CD14-positive monocyte (primary cell): ENCODE results near the gene TGM2. TPM values are rescaled to one million over a fixed set of nuclear protein-coding genes. Genes with fewer than 3 reads are reported as not detected.

Experiments used
- DNase-seq, 3 donors: peaks; one replicate each; pipeline ENCODE4 v3.0.0-alpha.2; 2011 to 2022
- H2AFZ ChIP-seq: 2 replicates; pipeline ENCODE4 v1.6.0; 2012; ENCODE audit warnings: mild to moderate bottlenecking, low read depth, low read length, inconsistent platforms; ENCODE audit not compliant: insufficient read depth, poor library complexity, severe bottlenecking
- H3K27ac ChIP-seq, 2 donors: 1 replicate in 1 of 2; 2 replicates in 1 of 2; pipeline ENCODE4 v1.5.1; 2012 to 2013; ENCODE audit warnings: low read length in 2 of 2, control low read depth in 1 of 2, inconsistent platforms in 1 of 2, low read depth in 1 of 2, mild to moderate bottlenecking in 1 of 2
- H3K27me3 ChIP-seq, 2 donors: one replicate each; pipeline versions ENCODE4 v1.6.0 to v1.6.1; 2011 to 2013; ENCODE audit warnings: low read length in 2 of 2; ENCODE audit not compliant: control insufficient read depth in 2 of 2, insufficient read depth in 2 of 2
- H3K36me3 ChIP-seq, 2 donors: replicated peaks in 1 of 2; 1 replicate in 1 of 2; 2 replicates in 1 of 2; pipeline versions ENCODE4 v1.5.1 to v1.6.1; 2012 to 2013; ENCODE audit warnings: low read length in 2 of 2, control low read depth in 1 of 2, inconsistent platforms in 1 of 2, mild to moderate bottlenecking in 1 of 2; ENCODE audit not compliant: insufficient read depth in 2 of 2, control insufficient read depth in 1 of 2
- H3K4me1 ChIP-seq, 2 donors: 1 replicate in 1 of 2; 2 replicates in 1 of 2; pipeline versions ENCODE4 v1.5.1 to v1.6.1; 2012 to 2013; ENCODE audit warnings: low read length in 2 of 2, control low read depth in 1 of 2, inconsistent platforms in 1 of 2, mild to moderate bottlenecking in 1 of 2, moderate library complexity in 1 of 2; ENCODE audit not compliant: insufficient read depth in 2 of 2, control insufficient read depth in 1 of 2
- H3K4me2 ChIP-seq: replicated peaks from 2 replicates; pipeline ENCODE3; 2012; ENCODE audit warnings: low read length, moderate library complexity, mild to moderate bottlenecking; ENCODE audit not compliant: poor library complexity, severe bottlenecking; ENCODE audit errors: extremely low read depth
- H3K4me3 ChIP-seq, 3 experiments: fragments of 200-600 bp in 1 of 3; sonication (generic) in 1 of 3; replicated peaks in 1 of 3; 1 replicate in 2 of 3; 2 replicates in 1 of 3; pipeline ENCODE4 v1.5.1; 2011 to 2013; ENCODE audit warnings: low read length in 3 of 3, mild to moderate bottlenecking in 3 of 3, control low read depth in 2 of 3, low read depth in 2 of 3, inconsistent platforms in 1 of 3, moderate library complexity in 1 of 3
- H3K79me2 ChIP-seq: 2 replicates; pipeline ENCODE4 v1.6.0; 2012; ENCODE audit warnings: mild to moderate bottlenecking, control low read depth, inconsistent platforms, low read length, moderate library complexity; ENCODE audit not compliant: insufficient read depth
- H3K9ac ChIP-seq: 2 replicates; pipeline ENCODE4 v1.6.0; 2017; ENCODE audit warnings: low read length, mild to moderate bottlenecking; ENCODE audit not compliant: insufficient read depth, poor library complexity, severe bottlenecking
- H3K9me3 ChIP-seq, 2 donors: replicated peaks in 1 of 2; 1 replicate in 1 of 2; 2 replicates in 1 of 2; pipeline versions ENCODE4 v1.5.1 to v1.6.1; 2012 to 2013; ENCODE audit warnings: low read length in 2 of 2, control low read depth in 1 of 2; ENCODE audit not compliant: control insufficient read depth in 1 of 2, insufficient read depth in 1 of 2
- H4K20me1 ChIP-seq: 2 replicates; pipeline ENCODE4 v1.6.0; 2012; ENCODE audit warnings: mild to moderate bottlenecking, low read length, control low read depth, moderate library complexity; ENCODE audit not compliant: insufficient read depth
- H3K27ac Mint-ChIP-seq, 7 donors: one replicate each; pipeline ENCODE4 v1.8.0; 2020; ENCODE audit warnings: mild to moderate bottlenecking in 7 of 7, mixed read lengths in 7 of 7, moderate library complexity in 6 of 7, inconsistent platforms in 2 of 7
- H3K27me3 Mint-ChIP-seq, 3 donors: one replicate each; pipeline ENCODE4 v1.8.0; 2021 to 2022; ENCODE audit warnings: low read depth in 3 of 3, mild to moderate bottlenecking in 3 of 3, mixed read lengths in 3 of 3, moderate library complexity in 3 of 3, inconsistent platforms in 1 of 3
- H3K36me3 Mint-ChIP-seq, 2 donors: one replicate each; pipeline ENCODE4 v1.8.0; 2020; ENCODE audit warnings: mixed read lengths in 2 of 2, inconsistent platforms in 1 of 2, mild to moderate bottlenecking in 1 of 2
- H3K4me1 Mint-ChIP-seq: one replicate; pipeline ENCODE4 v1.8.0; 2020; ENCODE audit warnings: mild to moderate bottlenecking, mixed read lengths
- H3K4me3 Mint-ChIP-seq, 2 donors: one replicate each; pipeline ENCODE4 v1.8.0; 2020; ENCODE audit warnings: mild to moderate bottlenecking in 2 of 2, mixed read lengths in 2 of 2, moderate library complexity in 1 of 2
- H3K9me3 Mint-ChIP-seq, 7 donors: one replicate each; pipeline ENCODE4 v1.8.0; 2020 to 2022; ENCODE audit warnings: mixed read lengths in 7 of 7, mild to moderate bottlenecking in 6 of 7, moderate library complexity in 6 of 7, inconsistent platforms in 2 of 7
- CTCF ChIP-seq: fragments of 200-600 bp; IDR thresholded peaks from one replicate; pipeline ENCODE4 v1.8.0; 2022; ENCODE audit warnings: antibody characterized with exemption, mild to moderate bottlenecking
- WGBS: methylation state at CpG from one replicate; pipeline ENCODE4 v1.1.5; 2013; ENCODE audit warnings: missing lambda C conversion rate; ENCODE audit not compliant: insufficient coverage; 5-methylcytosine and 5-hydroxymethylcytosine counted together
- intact Hi-C, 2 donors: fragments of 100-400 bp; cut with micrococcal nuclease; formaldehyde crosslinking; loops; one replicate each; pipeline versions ENCODE4 v1.15.0 to v1.15.1; 2023
- polyA plus RNA-seq, 3 donors: library from polyadenylated mRNA; depleted of rRNA in 1 of 3; unstranded in 2 of 3; stranded (reverse) in 1 of 3; fragments of 300-500 nt in 2 of 3; fragments of >200 nt in 1 of 3; fragmentation: Illumina TruSeq in 2 of 3; gene quantifications; 1 replicate in 2 of 3; 2 replicates in 1 of 3; pipeline ENCODE4 v1.2.3, GENCODE V29; 2012 to 2021

TGM2 gene
- polyA plus RNA-seq, 3 donors = 0.47 to 1.7 (median 1.6) TPM

DNA sequence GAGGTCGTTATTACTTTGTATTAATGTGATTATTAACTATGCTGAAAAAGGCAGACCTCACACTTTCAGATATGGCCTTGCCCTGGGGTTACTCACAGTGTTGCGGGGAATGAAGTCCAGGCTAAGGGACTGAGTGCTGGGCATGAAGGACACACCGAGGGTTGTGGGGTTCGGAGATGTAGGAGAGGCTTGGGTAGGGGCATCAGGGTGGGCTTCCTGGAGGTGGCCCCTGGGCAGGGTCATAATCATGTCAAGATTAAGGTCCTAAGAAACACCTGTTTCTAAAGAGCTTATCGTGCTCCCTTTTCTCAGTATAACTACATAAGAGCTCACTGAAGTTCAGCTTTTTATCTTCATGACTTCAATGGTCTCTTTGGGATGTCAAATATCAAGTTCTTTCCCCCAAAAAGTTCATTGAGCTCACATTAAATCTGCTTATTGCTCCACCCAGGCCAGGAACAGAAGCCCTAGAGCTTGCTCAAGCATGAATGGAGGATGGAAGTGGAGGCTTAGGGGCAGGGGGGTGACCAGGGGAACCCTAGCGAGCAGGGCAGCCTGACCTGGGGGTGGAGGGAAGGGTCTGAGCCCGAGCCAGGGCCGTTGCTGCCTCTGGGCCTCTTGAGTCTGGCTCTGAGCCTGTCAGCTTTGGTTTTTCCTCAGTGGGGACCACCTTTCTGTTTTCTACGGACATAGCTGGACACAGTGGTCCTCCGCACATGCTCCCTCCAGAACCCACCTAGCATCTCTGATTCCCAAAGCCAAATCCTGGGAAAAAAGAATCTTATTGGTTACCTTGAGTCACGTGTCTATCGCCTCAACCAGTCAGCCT lies 37.3 kb upstream of the TGM2 start:
- Mint-ChIP-seq H3K4me1 (peaks cover 53% of the 10 kb centered on the region), H3K27me3 (peaks cover 0 to 3% (median 1%) of the 10 kb centered on the region in 3 donors)
- WGBS = 98% methylated on average over 8 of the region's 12 CpGs

GRCh38 chr20:38201356-38201755 lies 36.3 kb upstream of the TGM2 start:
- Histone ChIP-seq H3K4me3 (no peak overlapping the region), H3K36me3 (no peaks in the 10 kb centered on the region), H3K27ac (peak overlapping the region in 1 of 2 donors; percentile 37), H3K27me3 (no peaks in the 10 kb centered on the region), H2AFZ (no peak overlapping the region), H3K4me1 (peaks cover 39 to 46% of the 10 kb centered on the region in 2 donors), H3K79me2 (no peaks in the 10 kb centered on the region), H3K9ac (no peak overlapping the region), H3K9me3 (no peaks in the 10 kb centered on the region), H3K4me2 (no peak overlapping the region), H4K20me1 (no peaks in the 10 kb centered on the region)
- Mint-ChIP-seq H3K36me3 (no peaks in the 10 kb centered on the region), H3K4me3 (no peak overlapping the region), H3K4me1 (peaks cover 57% of the 10 kb centered on the region), H3K9me3 (peaks cover 0 to 5% (median 1%) of the 10 kb centered on the region in 7 donors), H3K27me3 (peaks cover 0 to 3% (median 1%) of the 10 kb centered on the region in 3 donors), H3K27ac (peak overlapping the region; percentile 33 to 84 (median 69))
- peak; percentile 87 to 93 (median 91) for DNase-seq
- 75% methylated on average over 2 of the region's 6 CpGs for WGBS
- TF ChIP-seq CTCF = no peak
- intact Hi-C loops = loop anchor here in 1 of 2 donors (5.0 kb wide), 1 partner anchor 34 kb away; the partner anchor contains the start of gene TGM2

More for the DNA sequence above, 37.3 kb upstream of the TGM2 start:
- no peaks in the 10 kb centered on the region for H4K20me1 ChIP-seq
- no peak for TF ChIP-seq CTCF
- H3K36me3 ChIP-seq = no peaks in the 10 kb centered on the region
- H3K4me2 ChIP-seq = no peak overlapping the region
- Mint-ChIP-seq H3K27ac (peak overlapping the region in 4 of 7 donors; percentile 9 to 75 (median 26)), H3K4me3 (no peak overlapping the region), H3K9me3 (peaks cover 0 to 5% (median under 1%) of the 10 kb centered on the region in 7 donors), H3K36me3 (no peaks in the 10 kb centered on the region)
- DNase-seq = no peak
- H2AFZ ChIP-seq = no peak overlapping the region
- no peaks in the 10 kb centered on the region for H3K9me3 ChIP-seq
- H3K9ac ChIP-seq = no peak overlapping the region
- intact Hi-C loops = loop anchor here in 1 of 2 donors (5.0 kb wide), 1 partner anchor 35 kb away; the partner anchor contains the start of gene TGM2
- no peaks in the 10 kb centered on the region for H3K79me2 ChIP-seq
- H3K4me3 ChIP-seq = no peak overlapping the region
- no peaks in the 10 kb centered on the region for H3K27me3 ChIP-seq
- peaks cover 33 to 43% of the 10 kb centered on the region in 2 donors for H3K4me1 ChIP-seq
- H3K27ac ChIP-seq = no peak overlapping the region
